ENCODE measurements around the gene MBNL3.

Gene MBNL3

GRCh38 chrX:132414404-132414803 is 74.4 kb downstream of the MBNL3 start:
- DNase-seq (ENCODE audit: low spot score) = no peak

DNA sequence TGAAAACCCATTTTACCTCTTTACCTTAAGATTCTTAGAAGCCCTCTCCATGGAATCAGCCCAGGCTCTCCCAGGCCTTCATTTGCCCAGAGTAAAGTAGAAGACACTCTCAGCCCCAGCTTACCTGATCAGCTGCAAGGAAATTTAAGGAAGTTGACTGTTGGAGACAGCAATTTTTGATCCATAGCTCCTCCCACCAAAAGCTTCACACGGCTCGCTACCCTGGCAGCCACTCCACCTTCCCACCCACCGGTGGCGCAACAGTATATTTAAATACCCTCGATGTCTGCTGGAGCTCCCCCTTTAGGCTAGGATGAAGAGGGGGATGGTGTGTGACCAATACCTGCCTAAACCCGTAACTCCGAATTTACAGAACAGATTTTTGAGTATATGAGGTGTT is 75.4 kb downstream of the MBNL3 start:
- no peak for DNase-seq (ENCODE audit: low spot score)

- DNase-seq (ENCODE audit: low spot score) = no peak
Observed at GRCh38 chrX:132412208-132412607, 76.6 kb downstream of the MBNL3 start.

GRCh38 chrX:132411310-132411977 is 77.4 kb downstream of the MBNL3 start:
- no peak for DNase-seq (ENCODE audit: low spot score)

DNA sequence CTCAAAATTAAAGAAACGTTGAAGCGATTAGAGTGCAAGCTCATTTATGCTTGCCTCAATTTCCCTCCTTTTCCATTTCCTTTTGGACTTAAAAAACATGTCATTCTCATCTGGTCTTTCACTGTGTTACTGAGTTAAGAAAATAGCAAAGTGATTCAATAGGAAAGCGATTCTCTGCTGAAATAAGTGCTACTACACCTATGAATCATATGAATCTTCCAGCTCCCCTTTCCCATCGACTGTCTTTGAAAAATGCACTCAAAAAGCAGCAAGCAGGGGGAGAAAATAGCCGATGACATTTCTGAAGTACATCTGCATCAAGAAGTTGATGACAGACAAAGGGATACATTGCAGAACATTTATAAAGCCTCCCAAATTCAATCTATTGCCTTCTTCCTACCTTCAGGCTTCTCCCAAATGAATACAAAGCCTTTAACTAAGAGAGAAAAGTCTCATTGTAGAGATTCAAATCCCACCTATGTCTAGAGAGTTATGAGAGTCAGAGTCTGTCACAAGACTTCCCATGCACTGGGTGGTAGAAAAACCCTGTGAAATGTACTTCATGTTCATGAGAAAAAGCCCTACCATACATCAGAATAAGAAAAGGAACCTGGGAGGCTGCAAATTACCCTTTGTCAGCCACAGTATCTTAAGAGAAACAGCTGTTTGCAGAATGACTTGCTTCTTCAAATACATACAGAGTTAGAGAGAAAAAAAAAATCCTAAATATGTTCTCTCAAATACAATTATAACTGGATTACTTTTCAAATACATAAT is 78.9 kb downstream of the MBNL3 start:
- no peak for DNase-seq (ENCODE audit: low spot score)

DNA sequence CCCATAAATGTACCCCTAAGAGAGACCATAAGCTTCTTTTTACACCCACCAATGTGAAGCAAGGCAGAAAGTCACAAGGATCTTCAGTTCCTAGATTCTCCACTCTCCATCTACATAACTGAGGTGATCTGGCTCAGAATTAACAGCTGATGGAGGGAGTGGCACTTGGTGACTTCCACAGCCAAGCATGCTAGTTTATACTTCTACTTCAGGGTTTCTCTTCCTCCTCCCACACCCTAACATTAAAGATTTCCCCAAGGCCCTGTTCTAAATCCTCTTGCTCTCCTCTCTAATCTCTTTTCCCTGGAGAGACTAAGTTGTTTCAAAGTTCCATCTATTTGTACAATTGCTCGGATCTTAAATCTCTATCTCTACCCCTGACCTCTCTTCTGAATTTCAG is 81.1 kb downstream of the MBNL3 start:
- no peak for DNase-seq (ENCODE audit: low spot score)

DNA sequence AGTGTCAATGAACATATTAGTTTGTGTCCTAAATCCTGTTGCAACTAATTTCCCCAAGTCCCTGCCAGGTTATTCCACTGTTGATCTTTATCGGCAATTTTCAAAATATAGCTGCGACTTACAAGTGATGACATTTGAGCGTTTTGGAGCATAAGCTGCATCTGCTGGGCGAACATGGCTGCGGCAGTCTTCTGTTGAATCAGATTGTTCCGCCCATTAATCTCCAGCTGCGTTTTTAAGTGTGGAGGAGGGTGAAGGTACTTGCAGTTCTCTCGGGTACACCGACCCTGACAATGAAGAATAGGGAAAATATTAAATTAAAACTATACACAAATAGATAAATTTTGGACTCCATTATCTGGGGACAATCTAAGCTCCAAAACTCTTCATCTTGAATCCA is 82.7 kb downstream of the MBNL3 start:
- no peak for DNase-seq (ENCODE audit: low spot score)

GRCh38 chrX:132404266-132404665 is 84.6 kb downstream of the MBNL3 start:
- DNase-seq (ENCODE audit: low spot score) = no peak

- DNase-seq (ENCODE audit: low spot score) = no peak
Observed at GRCh38 chrX:132401935-132402334, 86.9 kb downstream of the MBNL3 start.

- DNase-seq (ENCODE audit: low spot score) = no peak
Observed at GRCh38 chrX:132400706-132401105, 88.1 kb downstream of the MBNL3 start.

DNA sequence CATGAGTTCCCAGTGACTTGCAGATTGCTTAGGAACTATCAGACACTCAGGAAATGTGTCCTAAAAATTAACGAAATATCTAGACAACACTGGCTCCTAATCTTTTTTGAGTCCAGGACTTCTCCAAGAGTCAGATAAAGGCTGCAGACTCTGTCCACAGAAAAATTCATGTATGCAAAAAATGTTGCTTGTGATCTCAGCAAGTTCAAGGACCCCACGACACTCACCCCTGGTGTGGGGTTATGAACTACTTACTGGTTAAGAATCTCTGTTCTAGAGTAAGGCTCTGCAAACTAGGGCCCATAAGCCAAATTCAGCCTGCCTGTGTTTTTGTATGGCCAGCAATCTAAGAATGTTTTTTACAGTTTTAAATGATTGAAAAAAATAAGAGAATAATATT is 93.2 kb downstream of the MBNL3 start:
- DNase-seq (ENCODE audit: low spot score) = no peak

- DNase-seq (ENCODE audit: low spot score) = no peak
Observed at GRCh38 chrX:132395026-132395425, 93.8 kb downstream of the MBNL3 start.

GRCh38 chrX:132394591-132394990 is 94.2 kb downstream of the MBNL3 start:
- DNase-seq (ENCODE audit: low spot score) = no peak

- DNase-seq (ENCODE audit: low spot score) = no peak
Observed at GRCh38 chrX:132393992-132394391, 94.8 kb downstream of the MBNL3 start.

- DNase-seq (ENCODE audit: low spot score) = no peak
Observed at GRCh38 chrX:132393485-132393884, 95.4 kb downstream of the MBNL3 start.

DNA sequence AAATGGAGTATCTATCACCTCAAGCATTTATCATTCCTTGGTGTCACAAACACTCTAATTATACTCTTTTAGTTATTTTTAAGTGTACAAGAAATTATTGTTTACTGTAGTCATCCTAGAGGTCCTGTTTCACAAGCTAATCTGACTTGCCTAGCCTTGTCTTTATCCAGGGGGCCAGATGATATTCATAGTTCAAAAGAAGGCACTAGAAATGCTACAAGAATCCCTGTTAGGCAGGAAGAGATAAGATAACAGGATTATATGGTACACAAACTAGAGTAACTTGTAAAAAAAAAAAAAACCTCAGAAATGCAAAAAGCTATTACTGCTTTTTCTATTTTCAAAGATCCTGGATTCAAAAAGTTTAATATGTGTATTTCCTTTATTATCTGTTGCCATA is 95.8 kb downstream of the MBNL3 start:
- no peak for DNase-seq (ENCODE audit: low spot score)

- DNase-seq (ENCODE audit: low spot score) = no peak
Observed at GRCh38 chrX:132390792-132391191, 98.0 kb downstream of the MBNL3 start.

- no peak for DNase-seq (ENCODE audit: low spot score)
Observed at GRCh38 chrX:132389480-132389879, 99.4 kb downstream of the MBNL3 start.

DNA sequence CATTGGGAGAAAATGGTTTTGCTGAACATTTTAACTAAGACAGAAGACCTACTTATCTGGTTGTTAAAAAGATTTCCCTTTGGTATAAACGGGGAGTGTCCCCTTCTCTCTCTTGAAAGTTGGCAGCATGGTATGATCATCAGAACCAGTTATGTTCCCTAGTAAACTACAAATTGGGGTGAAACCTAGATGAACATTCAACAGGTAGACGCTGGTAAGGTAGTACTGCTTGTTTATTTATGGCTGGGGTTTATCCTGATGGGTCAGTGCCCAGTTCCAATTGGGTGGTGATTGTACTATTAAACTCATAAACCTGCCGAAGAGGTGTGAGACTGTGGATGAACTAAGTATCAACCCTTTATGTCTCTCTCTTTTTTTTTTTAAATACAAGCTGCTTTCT is 100.5 kb downstream of the MBNL3 start:
- DNase-seq (ENCODE audit: low spot score) = no peak

GRCh38 chrX:132384301-132384700 is 104.5 kb downstream of the MBNL3 start:
- DNase-seq (ENCODE audit: low spot score) = no peak

DNA sequence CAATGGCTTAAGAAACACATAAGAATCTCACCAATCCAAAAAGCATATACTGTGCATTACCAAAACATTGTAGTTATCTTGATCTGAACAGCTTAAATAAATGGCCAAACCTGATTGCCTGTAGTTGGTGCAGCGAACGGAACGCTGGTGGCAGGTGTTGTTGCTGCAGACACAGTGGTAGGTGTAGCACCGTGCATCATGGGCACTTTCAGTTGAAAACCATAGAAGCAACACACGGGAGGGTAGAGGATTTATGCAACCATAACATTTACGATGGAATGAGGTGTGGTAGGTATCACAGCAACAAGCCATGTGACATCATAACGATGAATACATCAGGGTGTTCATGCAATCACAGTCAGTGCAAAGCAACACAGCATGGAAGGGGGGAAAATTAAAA is 106.8 kb downstream of the MBNL3 start:
- no peak for DNase-seq (ENCODE audit: low spot score)

- no peak for DNase-seq (ENCODE audit: low spot score)
Observed at GRCh38 chrX:132378281-132378680, 110.6 kb downstream of the MBNL3 start.

DNA sequence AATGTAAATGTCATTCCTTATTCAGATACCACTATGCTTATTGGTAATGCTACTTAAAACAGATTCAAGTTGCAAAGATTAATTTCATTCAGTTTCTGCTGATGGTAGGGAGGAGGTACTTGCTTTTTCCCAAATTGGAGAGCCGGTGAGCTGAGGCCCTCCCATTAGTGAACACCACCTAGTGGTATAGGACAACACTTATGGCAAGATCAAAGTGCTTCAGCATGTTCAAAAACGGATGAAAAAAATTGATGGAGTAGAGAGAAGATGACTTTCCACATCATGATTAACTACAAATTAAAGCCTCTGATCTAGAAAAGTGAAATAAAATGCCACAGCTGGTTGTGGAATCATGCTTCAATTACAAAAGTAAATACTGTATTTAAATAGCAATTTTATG is 112.9 kb downstream of the MBNL3 start:
- DNase-seq (ENCODE audit: low spot score) = no peak

GRCh38 chrX:132373610-132374009 is 115.2 kb downstream of the MBNL3 start:
- DNase-seq (ENCODE audit: low spot score) = no peak

Data from Ammon's horn (tissue), 1 donor.